ENCODE measurements around the gene THADA.

GRCh38 chr2:43445781-43446180, 150.1 kb downstream of the THADA start:
- TF ChIP-seq, protein P1, sequence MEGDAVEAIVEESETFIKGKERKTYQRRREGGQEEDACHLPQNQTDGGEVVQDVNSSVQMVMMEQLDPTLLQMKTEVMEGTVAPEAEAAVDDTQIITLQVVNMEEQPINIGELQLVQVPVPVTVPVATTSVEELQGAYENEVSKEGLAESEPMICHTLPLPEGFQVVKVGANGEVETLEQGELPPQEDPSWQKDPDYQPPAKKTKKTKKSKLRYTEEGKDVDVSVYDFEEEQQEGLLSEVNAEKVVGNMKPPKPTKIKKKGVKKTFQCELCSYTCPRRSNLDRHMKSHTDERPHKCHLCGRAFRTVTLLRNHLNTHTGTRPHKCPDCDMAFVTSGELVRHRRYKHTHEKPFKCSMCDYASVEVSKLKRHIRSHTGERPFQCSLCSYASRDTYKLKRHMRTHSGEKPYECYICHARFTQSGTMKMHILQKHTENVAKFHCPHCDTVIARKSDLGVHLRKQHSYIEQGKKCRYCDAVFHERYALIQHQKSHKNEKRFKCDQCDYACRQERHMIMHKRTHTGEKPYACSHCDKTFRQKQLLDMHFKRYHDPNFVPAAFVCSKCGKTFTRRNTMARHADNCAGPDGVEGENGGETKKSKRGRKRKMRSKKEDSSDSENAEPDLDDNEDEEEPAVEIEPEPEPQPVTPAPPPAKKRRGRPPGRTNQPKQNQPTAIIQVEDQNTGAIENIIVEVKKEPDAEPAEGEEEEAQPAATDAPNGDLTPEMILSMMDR (IDR thresholded peaks at IDR 0.05; ENCODE audit: low read length): no peak
- TF ChIP-seq EZH2 (IDR thresholded peaks at IDR 0.05; ENCODE audit: borderline replicate concordance, low read length): no peak
